A549 (cell line): ENCODE measurements around the gene WDR62. TPM values are rescaled to one million over a fixed set of nuclear protein-coding genes. Genes with fewer than 3 reads are reported as not detected.

ENCODE experiments used
- CBX8 ChIP-seq: fragments of 200-600 bp; sonication (generic); IDR thresholded peaks from 2 replicates; pipeline ENCODE4 v1.6.1; 2016
- CHD4 ChIP-seq: fragments of 200-600 bp; sonication (generic); IDR thresholded peaks from 2 replicates; pipeline ENCODE4 v1.6.1; 2016; ENCODE audit warnings: antibody characterized with exemption, mild to moderate bottlenecking, borderline replicate concordance
- ESRRA ChIP-seq: fragments of 150-350 bp; IDR thresholded peaks from 2 replicates; pipeline ENCODE4 v1.6.1; 2014; ENCODE audit warnings: mild to moderate bottlenecking, low read length, borderline replicate concordance
- FOSL2 ChIP-seq, 2 experiments: fragments of 450-650 bp in 1 of 2; fragments of >200 bp in 1 of 2; sonication (Bioruptor Twin) in 1 of 2; formaldehyde crosslinking; IDR thresholded peaks; 2 replicates each; pipeline versions ENCODE4 v1.5.0 to v1.6.1; 2016 to 2020; ENCODE audit warnings: mild to moderate bottlenecking in 1 of 2, moderate library complexity in 1 of 2
- FOXS1 ChIP-seq: fragments of 250-450 bp; sonication (Bioruptor Pico); IDR thresholded peaks from 2 replicates; pipeline ENCODE4 v1.5.0; 2020; ENCODE audit warnings: mild to moderate bottlenecking, moderate library complexity
- HOXA7 ChIP-seq: fragments of 250-450 bp; sonication (Bioruptor Pico); IDR thresholded peaks from 2 replicates; pipeline ENCODE4 v1.5.0; 2020; ENCODE audit warnings: mild to moderate bottlenecking, moderate library complexity
- JUN ChIP-seq, 2 experiments: fragments of >200 bp; sonication (Bioruptor Twin); formaldehyde crosslinking; IDR thresholded peaks; 2 replicates in 1 of 2; 3 replicates in 1 of 2; pipeline ENCODE4 v1.6.1; 2016 to 2017
- KDM1A ChIP-seq: fragments of 200-600 bp; sonication (generic); IDR thresholded peaks from 2 replicates; pipeline ENCODE4 v1.6.1; 2016; ENCODE audit warnings: low read depth, mild to moderate bottlenecking
- MAFK ChIP-seq: fragments of 450-650 bp; IDR thresholded peaks from 2 replicates; pipeline ENCODE4 v1.6.1; 2014; ENCODE audit not compliant: partially characterized antibody
- MAZ ChIP-seq: fragments of 150-350 bp; IDR thresholded peaks from 2 replicates; pipeline ENCODE4 v1.6.1; 2014; ENCODE audit warnings: antibody characterized with exemption, low read depth, low read length, borderline replicate concordance
- MYC ChIP-seq: IDR thresholded peaks from 2 replicates; pipeline ENCODE4 v1.6.1; 2012; ENCODE audit warnings: mild to moderate bottlenecking, inconsistent platforms, low read length, improper control_type of control experiment, borderline replicate concordance
- NPAS2 ChIP-seq: fragments of 250-450 bp; sonication (Bioruptor Pico); IDR thresholded peaks from 2 replicates; pipeline ENCODE4 v1.8.0; 2022; ENCODE audit warnings: mild to moderate bottlenecking, moderate library complexity, borderline replicate concordance
- NR3C1 ChIP-seq: fragments of >200 bp; sonication (Bioruptor Twin); formaldehyde crosslinking; IDR thresholded peaks from 3 replicates; pipeline ENCODE4 v1.6.1; 2017
- PHF8 ChIP-seq: fragments of 200-600 bp; sonication (generic); IDR thresholded peaks from 2 replicates; pipeline ENCODE4 v1.6.1; 2016; ENCODE audit warnings: low read depth, mild to moderate bottlenecking, antibody characterized with exemption, moderate library complexity, borderline replicate concordance
- POLR2A ChIP-seq: IDR thresholded peaks from 2 replicates; pipeline ENCODE4 v1.6.1; 2012; ENCODE audit warnings: mild to moderate bottlenecking, low read length
- RAD21 ChIP-seq, 2 experiments: fragments of >200 bp in 1 of 2; sonication (Bioruptor Twin) in 1 of 2; formaldehyde crosslinking in 1 of 2; IDR thresholded peaks in 1 of 2; conservative IDR thresholded peaks in 1 of 2; 2 replicates in 1 of 2; 3 replicates in 1 of 2; pipeline ENCODE4 v1.6.1; 2012 to 2018; ENCODE audit warnings: inconsistent platforms in 1 of 2
- RARB ChIP-seq: fragments of 250-450 bp; sonication (Bioruptor Pico); IDR thresholded peaks from 2 replicates; pipeline ENCODE4 v1.8.0; 2021; ENCODE audit warnings: mild to moderate bottlenecking, moderate library complexity
- RCOR1 ChIP-seq: fragments of 150-350 bp; IDR thresholded peaks from 2 replicates; pipeline ENCODE4 v1.6.1; 2014; ENCODE audit warnings: antibody characterized with exemption, low read length, low read depth
- RFX5 ChIP-seq: fragments of 450-650 bp; IDR thresholded peaks from 2 replicates; pipeline ENCODE4 v1.7.1; 2014; ENCODE audit warnings: antibody characterized with exemption, mild to moderate bottlenecking, moderate library complexity
- RNF2 ChIP-seq: fragments of 200-600 bp; sonication (generic); IDR thresholded peaks from 2 replicates; pipeline ENCODE4 v1.6.1; 2016; ENCODE audit warnings: low read depth, mild to moderate bottlenecking, antibody characterized with exemption, moderate library complexity, borderline replicate concordance
- SMC3 ChIP-seq: fragments of >200 bp; sonication (Bioruptor Twin); formaldehyde crosslinking; IDR thresholded peaks from 3 replicates; pipeline ENCODE4 v1.6.1; 2018; ENCODE audit warnings: inconsistent platforms
- TFCP2L1 ChIP-seq: fragments of 250-450 bp; sonication (Bioruptor Pico); IDR thresholded peaks from 2 replicates; pipeline ENCODE4 v1.5.0; 2021; ENCODE audit warnings: mild to moderate bottlenecking
- ZC3H11A ChIP-seq: fragments of 450-650 bp; IDR thresholded peaks from 2 replicates; pipeline ENCODE4 v1.6.1; 2014; ENCODE audit warnings: antibody characterized with exemption, mild to moderate bottlenecking
- ZNF302 ChIP-seq: fragments of 250-450 bp; sonication (Bioruptor Pico); IDR thresholded peaks from 2 replicates; pipeline ENCODE4 v1.9.0; 2021; ENCODE audit warnings: inconsistent platforms, mild to moderate bottlenecking, moderate library complexity
- ZSCAN20 ChIP-seq: fragments of 250-450 bp; sonication (Bioruptor Pico); IDR thresholded peaks from 2 replicates; pipeline ENCODE4 v1.8.0; 2022; ENCODE audit warnings: mild to moderate bottlenecking, moderate library complexity
- polyA plus RNA-seq, 4 experiments: library from polyadenylated mRNA; depleted of rRNA in 3 of 4; stranded (reverse); fragments of >200 nt; fragmentation: RNase III in 1 of 4; extraction: RNeasy Plus Mini Kit Qiagen cat#74134 plus additional on column Dnase treatment in 1 of 4; gene quantifications; 2 replicates in 3 of 4; 3 replicates in 1 of 4; pipeline ENCODE4 v1.2.3, GENCODE V29; 2011 to 2017
- TF ChIP-seq, protein P1 (sequence below): fragments of 250-450 bp; sonication (Bioruptor Pico); IDR thresholded peaks from 2 replicates; pipeline ENCODE4 v1.5.0; 2021; ENCODE audit warnings: mild to moderate bottlenecking, moderate library complexity, borderline replicate concordance
- TF ChIP-seq, protein P2 (sequence below): IDR thresholded peaks from 2 replicates; pipeline ENCODE4 v1.6.1; 2012
- TF ChIP-seq, protein P3 (sequence below): fragments of 200-600 bp; sonication (generic); IDR thresholded peaks from 2 replicates; pipeline ENCODE4 v1.6.1; 2016; ENCODE audit warnings: antibody characterized with exemption, mild to moderate bottlenecking, moderate library complexity
- TF ChIP-seq, protein P4 (sequence below): IDR thresholded peaks from 2 replicates; pipeline ENCODE4 v1.6.1; 2012
- TF ChIP-seq, protein P5 (sequence below): fragments of 450-650 bp; IDR thresholded peaks from 2 replicates; pipeline ENCODE4 v1.6.1; 2014; ENCODE audit warnings: antibody characterized with exemption

Gene WDR62
- polyA plus RNA-seq, 2 of the 4 experiments (the other 2 are of a cell fraction), result 15.5 to 32.9 TPM

DNA sequence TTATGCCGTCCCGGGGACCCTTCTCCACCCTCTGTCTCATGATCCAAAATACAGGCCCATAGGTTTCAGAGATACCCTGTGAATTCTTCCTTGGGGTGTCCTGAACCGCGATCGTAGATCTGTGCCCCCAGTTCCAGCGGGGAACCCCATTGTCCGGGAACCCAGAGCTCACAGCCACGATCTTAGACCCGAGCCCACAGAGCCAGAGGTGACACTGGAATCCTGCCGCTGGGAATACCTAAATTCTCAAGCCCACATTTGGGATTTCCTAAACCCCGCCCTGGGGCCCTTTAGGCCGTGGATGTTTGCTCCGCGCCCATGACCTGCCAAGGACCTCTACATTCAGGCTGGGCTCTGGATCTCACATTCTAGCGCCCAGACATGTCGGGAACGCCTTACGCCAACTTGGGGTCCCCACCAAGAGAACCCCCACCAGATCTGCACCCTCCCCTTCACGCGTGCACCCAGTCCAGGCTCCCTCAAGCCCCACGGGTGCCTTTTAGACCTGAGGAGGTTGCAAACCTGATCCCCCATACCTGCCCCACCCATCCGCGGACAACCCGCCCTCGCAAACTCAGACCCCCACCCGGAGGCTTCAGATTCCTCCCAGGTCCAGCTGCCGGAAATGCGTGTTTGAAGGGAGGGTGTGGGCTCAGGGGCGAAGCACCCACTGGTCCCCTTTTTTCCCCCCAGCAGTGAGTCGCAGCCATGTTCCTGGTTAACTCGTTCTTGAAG lies 85.8 kb downstream of the WDR62 start (continued):
- TF ChIP-seq, protein P1, sequence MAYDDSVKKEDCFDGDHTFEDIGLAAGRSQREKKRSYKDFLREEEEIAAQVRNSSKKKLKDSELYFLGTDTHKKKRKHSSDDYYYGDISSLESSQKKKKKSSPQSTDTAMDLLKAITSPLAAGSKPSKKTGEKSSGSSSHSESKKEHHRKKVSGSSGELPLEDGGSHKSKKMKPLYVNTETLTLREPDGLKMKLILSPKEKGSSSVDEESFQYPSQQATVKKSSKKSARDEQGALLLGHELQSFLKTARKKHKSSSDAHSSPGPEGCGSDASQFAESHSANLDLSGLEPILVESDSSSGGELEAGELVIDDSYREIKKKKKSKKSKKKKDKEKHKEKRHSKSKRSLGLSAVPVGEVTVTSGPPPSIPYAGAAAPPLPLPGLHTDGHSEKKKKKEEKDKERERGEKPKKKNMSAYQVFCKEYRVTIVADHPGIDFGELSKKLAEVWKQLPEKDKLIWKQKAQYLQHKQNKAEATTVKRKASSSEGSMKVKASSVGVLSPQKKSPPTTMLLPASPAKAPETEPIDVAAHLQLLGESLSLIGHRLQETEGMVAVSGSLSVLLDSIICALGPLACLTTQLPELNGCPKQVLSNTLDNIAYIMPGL (CRISPR knock-in tag), result no peak
- TF ChIP-seq HOXA7 (CRISPR knock-in tag) (0 out of 2 replicates have a peak, but pooled peaks have one; percentile 61), POLR2A (peak; percentile 21), NR3C1 (no peak), CBX8 (no peak), MAFK (no peak), PHF8 (peak; percentile 43; the same call in 1 of the 2 replicates), MAZ (no peak), RCOR1 (no peak), FOSL2 (IDR thresholded peaks at IDR 0.05) (no peak), FOSL2 (CRISPR knock-in tag; IDR thresholded peaks at IDR 0.05) (no peak), ZSCAN20 (CRISPR knock-in tag) (no peak), ZNF302 (no peak; the same call in 1 of the 2 replicates), RFX5 (no peak), RARB (CRISPR knock-in tag) (peak; percentile 33; the same call in 1 of the 2 replicates), FOXS1 (CRISPR knock-in tag) (no peak), TFCP2L1 (CRISPR knock-in tag) (peak; percentile 87), NPAS2 (CRISPR knock-in tag) (no peak), SMC3 (no peak), CHD4 (no peak), ESRRA (no peak), MYC (no peak), JUN (IDR thresholded peaks at IDR 0.05) (no peak; a peak in 1 of 5 replicates), RNF2 (no peak; the same call in 1 of the 2 replicates), KDM1A (no peak), RAD21 (conservative IDR thresholded peaks at IDR 0.05 in 1 of 2, IDR thresholded peaks at IDR 0.05 in 1 of 2) (no peak), ZC3H11A (no peak)
- TF ChIP-seq, protein P2, sequence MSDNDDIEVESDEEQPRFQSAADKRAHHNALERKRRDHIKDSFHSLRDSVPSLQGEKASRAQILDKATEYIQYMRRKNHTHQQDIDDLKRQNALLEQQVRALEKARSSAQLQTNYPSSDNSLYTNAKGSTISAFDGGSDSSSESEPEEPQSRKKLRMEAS, result peak; percentile 28; the same call in 1 of the 2 replicates
- TF ChIP-seq, protein P3, sequence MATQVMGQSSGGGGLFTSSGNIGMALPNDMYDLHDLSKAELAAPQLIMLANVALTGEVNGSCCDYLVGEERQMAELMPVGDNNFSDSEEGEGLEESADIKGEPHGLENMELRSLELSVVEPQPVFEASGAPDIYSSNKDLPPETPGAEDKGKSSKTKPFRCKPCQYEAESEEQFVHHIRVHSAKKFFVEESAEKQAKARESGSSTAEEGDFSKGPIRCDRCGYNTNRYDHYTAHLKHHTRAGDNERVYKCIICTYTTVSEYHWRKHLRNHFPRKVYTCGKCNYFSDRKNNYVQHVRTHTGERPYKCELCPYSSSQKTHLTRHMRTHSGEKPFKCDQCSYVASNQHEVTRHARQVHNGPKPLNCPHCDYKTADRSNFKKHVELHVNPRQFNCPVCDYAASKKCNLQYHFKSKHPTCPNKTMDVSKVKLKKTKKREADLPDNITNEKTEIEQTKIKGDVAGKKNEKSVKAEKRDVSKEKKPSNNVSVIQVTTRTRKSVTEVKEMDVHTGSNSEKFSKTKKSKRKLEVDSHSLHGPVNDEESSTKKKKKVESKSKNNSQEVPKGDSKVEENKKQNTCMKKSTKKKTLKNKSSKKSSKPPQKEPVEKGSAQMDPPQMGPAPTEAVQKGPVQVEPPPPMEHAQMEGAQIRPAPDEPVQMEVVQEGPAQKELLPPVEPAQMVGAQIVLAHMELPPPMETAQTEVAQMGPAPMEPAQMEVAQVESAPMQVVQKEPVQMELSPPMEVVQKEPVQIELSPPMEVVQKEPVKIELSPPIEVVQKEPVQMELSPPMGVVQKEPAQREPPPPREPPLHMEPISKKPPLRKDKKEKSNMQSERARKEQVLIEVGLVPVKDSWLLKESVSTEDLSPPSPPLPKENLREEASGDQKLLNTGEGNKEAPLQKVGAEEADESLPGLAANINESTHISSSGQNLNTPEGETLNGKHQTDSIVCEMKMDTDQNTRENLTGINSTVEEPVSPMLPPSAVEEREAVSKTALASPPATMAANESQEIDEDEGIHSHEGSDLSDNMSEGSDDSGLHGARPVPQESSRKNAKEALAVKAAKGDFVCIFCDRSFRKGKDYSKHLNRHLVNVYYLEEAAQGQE, result no peak
- TF ChIP-seq, protein P4, sequence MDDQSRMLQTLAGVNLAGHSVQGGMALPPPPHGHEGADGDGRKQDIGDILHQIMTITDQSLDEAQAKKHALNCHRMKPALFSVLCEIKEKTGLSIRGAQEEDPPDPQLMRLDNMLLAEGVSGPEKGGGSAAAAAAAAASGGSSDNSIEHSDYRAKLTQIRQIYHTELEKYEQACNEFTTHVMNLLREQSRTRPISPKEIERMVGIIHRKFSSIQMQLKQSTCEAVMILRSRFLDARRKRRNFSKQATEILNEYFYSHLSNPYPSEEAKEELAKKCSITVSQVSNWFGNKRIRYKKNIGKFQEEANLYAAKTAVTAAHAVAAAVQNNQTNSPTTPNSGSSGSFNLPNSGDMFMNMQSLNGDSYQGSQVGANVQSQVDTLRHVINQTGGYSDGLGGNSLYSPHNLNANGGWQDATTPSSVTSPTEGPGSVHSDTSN, result peak; percentile 68
- TF ChIP-seq, protein P5, sequence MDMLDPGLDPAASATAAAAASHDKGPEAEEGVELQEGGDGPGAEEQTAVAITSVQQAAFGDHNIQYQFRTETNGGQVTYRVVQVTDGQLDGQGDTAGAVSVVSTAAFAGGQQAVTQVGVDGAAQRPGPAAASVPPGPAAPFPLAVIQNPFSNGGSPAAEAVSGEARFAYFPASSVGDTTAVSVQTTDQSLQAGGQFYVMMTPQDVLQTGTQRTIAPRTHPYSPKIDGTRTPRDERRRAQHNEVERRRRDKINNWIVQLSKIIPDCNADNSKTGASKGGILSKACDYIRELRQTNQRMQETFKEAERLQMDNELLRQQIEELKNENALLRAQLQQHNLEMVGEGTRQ, result no peak
- TF ChIP-seq, all 56 proteins: peak for 13
